Liver (tissue), 3 donors: ENCODE data around the gene C6orf132.

Experiments used
- EGR1 ChIP-seq, 2 donors: IDR thresholded peaks; 2 replicates each; pipeline ENCODE4 v1.6.1; 2016 to 2018; ENCODE audit warnings: antibody characterized with exemption in 2 of 2, low read depth in 2 of 2
- FOXA1 ChIP-seq: IDR thresholded peaks from 2 replicates; pipeline ENCODE4 v1.6.1; 2016; ENCODE audit warnings: antibody characterized with exemption
- GABPA ChIP-seq, 2 donors: IDR thresholded peaks in 1 of 2; conservative IDR thresholded peaks in 1 of 2; 2 replicates each; pipeline ENCODE4 v1.6.1; 2016; ENCODE audit warnings: antibody characterized with exemption in 2 of 2, mild to moderate bottlenecking in 1 of 2, moderate library complexity in 1 of 2
- JUND ChIP-seq, 2 donors: IDR thresholded peaks; 2 replicates each; pipeline ENCODE4 v1.6.1; 2016; ENCODE audit warnings: antibody characterized with exemption in 2 of 2
- RAD21 ChIP-seq, 2 donors: IDR thresholded peaks; 2 replicates each; pipeline ENCODE4 v1.6.1; 2016; ENCODE audit warnings: antibody characterized with exemption in 2 of 2, mild to moderate bottlenecking in 2 of 2
- RXRA ChIP-seq, 2 donors: IDR thresholded peaks; 2 replicates each; pipeline ENCODE4 v1.6.1; 2017 to 2018; ENCODE audit warnings: antibody characterized with exemption in 2 of 2, mild to moderate bottlenecking in 1 of 2
- SP1 ChIP-seq: IDR thresholded peaks from 2 replicates; pipeline ENCODE4 v1.6.1; 2018; ENCODE audit warnings: antibody characterized with exemption, mild to moderate bottlenecking
- TAF1 ChIP-seq: conservative IDR thresholded peaks from 2 replicates; pipeline ENCODE4 v1.6.1; 2016; ENCODE audit warnings: antibody characterized with exemption, mild to moderate bottlenecking
- YY1 ChIP-seq: IDR thresholded peaks from 2 replicates; pipeline ENCODE4 v1.6.1; 2016; ENCODE audit warnings: antibody characterized with exemption, mild to moderate bottlenecking
- TF ChIP-seq, protein P1 (sequence below): fragments of 150-350 bp; IDR thresholded peaks from 2 replicates; pipeline ENCODE4 v1.5.1; 2017; ENCODE audit warnings: improper control_type of control experiment, low read depth, low read length; ENCODE audit not compliant: missing input control
- TF ChIP-seq, protein P2 (sequence below): IDR thresholded peaks from 2 replicates; pipeline ENCODE4 v1.6.1; 2016; ENCODE audit warnings: antibody characterized with exemption, mild to moderate bottlenecking
- TF ChIP-seq, protein P3 (sequence below): IDR thresholded peaks from 2 replicates; pipeline ENCODE4 v1.6.1; 2016; ENCODE audit warnings: antibody characterized with exemption
- TF ChIP-seq, protein P4 (sequence below): IDR thresholded peaks from 2 replicates; pipeline ENCODE4 v1.6.1; 2016; ENCODE audit warnings: antibody characterized with exemption
- TF ChIP-seq, protein P5 (sequence below): IDR thresholded peaks from 2 replicates; pipeline ENCODE4 v1.6.1; 2016; ENCODE audit warnings: antibody characterized with exemption
- donor health status: healthy.
- donor health status: healthy.

DNA sequence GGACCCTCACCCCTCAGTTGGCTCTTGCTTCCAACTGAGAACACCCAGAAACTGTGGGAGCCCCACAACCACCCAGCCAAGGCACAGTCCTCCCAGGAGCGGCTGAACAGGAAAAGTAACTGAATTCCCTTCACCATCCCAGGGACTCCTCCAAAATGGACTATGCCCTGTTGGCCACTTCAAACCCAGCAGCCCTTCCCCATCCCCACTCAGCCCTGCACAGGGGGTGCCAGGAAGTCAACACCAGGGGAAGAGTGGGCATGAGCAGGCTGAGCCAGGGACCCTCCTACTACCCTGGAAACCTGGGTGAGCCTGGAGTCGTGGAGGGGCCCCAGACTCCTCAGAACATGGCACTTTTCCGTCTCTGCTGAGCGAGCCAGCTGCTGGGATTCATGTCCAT, 42.1 kb upstream of the C6orf132 start:
- TF ChIP-seq, protein P1, sequence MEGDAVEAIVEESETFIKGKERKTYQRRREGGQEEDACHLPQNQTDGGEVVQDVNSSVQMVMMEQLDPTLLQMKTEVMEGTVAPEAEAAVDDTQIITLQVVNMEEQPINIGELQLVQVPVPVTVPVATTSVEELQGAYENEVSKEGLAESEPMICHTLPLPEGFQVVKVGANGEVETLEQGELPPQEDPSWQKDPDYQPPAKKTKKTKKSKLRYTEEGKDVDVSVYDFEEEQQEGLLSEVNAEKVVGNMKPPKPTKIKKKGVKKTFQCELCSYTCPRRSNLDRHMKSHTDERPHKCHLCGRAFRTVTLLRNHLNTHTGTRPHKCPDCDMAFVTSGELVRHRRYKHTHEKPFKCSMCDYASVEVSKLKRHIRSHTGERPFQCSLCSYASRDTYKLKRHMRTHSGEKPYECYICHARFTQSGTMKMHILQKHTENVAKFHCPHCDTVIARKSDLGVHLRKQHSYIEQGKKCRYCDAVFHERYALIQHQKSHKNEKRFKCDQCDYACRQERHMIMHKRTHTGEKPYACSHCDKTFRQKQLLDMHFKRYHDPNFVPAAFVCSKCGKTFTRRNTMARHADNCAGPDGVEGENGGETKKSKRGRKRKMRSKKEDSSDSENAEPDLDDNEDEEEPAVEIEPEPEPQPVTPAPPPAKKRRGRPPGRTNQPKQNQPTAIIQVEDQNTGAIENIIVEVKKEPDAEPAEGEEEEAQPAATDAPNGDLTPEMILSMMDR = no peak
- TF ChIP-seq GABPA (IDR thresholded peaks at IDR 0.05 in 1 of 2, conservative IDR thresholded peaks at IDR 0.05 in 1 of 2) (no peak), TAF1 (no peak), RAD21 (IDR thresholded peaks at IDR 0.05) (no peak), JUND (IDR thresholded peaks at IDR 0.05) (no peak), EGR1 (IDR thresholded peaks at IDR 0.05; ENCODE audit: low read depth in 2 of 2) (no peak), SP1 (no peak), RXRA (IDR thresholded peaks at IDR 0.05) (no peak), YY1 (no peak), FOXA1 (no peak)
- TF ChIP-seq, protein P2, sequence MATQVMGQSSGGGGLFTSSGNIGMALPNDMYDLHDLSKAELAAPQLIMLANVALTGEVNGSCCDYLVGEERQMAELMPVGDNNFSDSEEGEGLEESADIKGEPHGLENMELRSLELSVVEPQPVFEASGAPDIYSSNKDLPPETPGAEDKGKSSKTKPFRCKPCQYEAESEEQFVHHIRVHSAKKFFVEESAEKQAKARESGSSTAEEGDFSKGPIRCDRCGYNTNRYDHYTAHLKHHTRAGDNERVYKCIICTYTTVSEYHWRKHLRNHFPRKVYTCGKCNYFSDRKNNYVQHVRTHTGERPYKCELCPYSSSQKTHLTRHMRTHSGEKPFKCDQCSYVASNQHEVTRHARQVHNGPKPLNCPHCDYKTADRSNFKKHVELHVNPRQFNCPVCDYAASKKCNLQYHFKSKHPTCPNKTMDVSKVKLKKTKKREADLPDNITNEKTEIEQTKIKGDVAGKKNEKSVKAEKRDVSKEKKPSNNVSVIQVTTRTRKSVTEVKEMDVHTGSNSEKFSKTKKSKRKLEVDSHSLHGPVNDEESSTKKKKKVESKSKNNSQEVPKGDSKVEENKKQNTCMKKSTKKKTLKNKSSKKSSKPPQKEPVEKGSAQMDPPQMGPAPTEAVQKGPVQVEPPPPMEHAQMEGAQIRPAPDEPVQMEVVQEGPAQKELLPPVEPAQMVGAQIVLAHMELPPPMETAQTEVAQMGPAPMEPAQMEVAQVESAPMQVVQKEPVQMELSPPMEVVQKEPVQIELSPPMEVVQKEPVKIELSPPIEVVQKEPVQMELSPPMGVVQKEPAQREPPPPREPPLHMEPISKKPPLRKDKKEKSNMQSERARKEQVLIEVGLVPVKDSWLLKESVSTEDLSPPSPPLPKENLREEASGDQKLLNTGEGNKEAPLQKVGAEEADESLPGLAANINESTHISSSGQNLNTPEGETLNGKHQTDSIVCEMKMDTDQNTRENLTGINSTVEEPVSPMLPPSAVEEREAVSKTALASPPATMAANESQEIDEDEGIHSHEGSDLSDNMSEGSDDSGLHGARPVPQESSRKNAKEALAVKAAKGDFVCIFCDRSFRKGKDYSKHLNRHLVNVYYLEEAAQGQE = no peak
- TF ChIP-seq, protein P3, sequence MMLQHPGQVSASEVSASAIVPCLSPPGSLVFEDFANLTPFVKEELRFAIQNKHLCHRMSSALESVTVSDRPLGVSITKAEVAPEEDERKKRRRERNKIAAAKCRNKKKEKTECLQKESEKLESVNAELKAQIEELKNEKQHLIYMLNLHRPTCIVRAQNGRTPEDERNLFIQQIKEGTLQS = no peak
- TF ChIP-seq, protein P4, sequence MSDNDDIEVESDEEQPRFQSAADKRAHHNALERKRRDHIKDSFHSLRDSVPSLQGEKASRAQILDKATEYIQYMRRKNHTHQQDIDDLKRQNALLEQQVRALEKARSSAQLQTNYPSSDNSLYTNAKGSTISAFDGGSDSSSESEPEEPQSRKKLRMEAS = no peak
- TF ChIP-seq, protein P5, sequence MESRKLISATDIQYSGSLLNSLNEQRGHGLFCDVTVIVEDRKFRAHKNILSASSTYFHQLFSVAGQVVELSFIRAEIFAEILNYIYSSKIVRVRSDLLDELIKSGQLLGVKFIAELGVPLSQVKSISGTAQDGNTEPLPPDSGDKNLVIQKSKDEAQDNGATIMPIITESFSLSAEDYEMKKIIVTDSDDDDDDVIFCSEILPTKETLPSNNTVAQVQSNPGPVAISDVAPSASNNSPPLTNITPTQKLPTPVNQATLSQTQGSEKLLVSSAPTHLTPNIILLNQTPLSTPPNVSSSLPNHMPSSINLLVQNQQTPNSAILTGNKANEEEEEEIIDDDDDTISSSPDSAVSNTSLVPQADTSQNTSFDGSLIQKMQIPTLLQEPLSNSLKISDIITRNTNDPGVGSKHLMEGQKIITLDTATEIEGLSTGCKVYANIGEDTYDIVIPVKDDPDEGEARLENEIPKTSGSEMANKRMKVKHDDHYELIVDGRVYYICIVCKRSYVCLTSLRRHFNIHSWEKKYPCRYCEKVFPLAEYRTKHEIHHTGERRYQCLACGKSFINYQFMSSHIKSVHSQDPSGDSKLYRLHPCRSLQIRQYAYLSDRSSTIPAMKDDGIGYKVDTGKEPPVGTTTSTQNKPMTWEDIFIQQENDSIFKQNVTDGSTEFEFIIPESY = no peak
